HG03025 (cell line): ENCODE results near the gene MAP2K4.
A peak's percentile ranks its signal among the peaks of the same experiment; 100 is the strongest.

Source experiments
- ATAC-seq: cut with Tn5 transposase; IDR thresholded peaks from one replicate; pipeline ENCODE4 v1.9.1; 2021; ENCODE audit warnings: mild to moderate bottlenecking, moderate library complexity; ENCODE audit not compliant: unreplicated experiment, low FRiP score

MAP2K4 gene

GRCh38 chr17:12085076-12085949, 64.6 kb downstream of the MAP2K4 start:
- no peak for ATAC-seq

DNA sequence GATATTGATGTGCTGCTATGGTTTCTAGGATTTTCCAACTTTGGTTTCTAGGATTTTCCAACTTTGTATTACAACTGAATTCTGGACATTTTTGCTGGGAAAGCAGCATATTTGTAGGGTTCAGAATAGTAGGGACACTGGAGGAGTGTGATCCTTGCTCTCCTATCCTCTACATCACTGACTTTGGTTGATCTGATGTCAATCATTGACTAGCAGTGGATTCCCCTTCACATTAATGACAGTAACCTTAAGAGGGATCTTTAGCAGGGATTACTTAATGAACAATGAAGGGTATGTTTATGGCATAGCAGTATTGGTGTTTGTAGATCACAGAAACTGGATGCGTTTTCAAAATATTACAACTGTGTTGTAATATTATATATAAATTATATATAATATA, 67.4 kb downstream of the MAP2K4 start:
- no peak for ATAC-seq

DNA sequence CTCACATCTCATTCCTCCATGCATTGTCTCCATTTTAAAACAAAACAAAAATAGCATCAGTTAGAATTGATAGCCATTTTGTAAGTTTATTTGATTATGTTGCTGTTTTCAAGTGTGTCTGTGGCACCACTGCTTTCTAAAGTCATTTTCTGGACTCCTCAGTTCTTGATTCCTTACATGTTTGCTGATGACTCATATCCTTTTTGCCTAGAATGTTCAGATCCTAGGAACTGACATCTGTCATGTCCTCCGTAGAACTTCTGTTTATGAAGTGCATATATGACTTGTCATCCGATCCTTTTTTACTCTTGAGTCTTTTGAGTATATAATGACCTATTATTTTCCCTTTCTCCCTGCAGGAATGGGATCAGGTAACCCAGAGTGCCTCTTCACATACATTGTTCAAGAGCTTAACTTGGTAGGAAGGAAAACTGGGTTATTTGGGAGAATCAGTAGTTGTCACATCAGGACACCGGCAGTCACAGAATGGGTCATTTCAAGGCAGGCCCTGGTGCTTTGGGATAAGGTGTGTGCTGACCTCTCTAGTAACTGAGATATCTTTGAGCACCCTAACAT, 69.2 kb downstream of the MAP2K4 start:
- no peak for ATAC-seq

- ATAC-seq, result no peak
These were observed 73.7 kb downstream of the MAP2K4 start for GRCh38 chr17:12094336-12094735.

DNA sequence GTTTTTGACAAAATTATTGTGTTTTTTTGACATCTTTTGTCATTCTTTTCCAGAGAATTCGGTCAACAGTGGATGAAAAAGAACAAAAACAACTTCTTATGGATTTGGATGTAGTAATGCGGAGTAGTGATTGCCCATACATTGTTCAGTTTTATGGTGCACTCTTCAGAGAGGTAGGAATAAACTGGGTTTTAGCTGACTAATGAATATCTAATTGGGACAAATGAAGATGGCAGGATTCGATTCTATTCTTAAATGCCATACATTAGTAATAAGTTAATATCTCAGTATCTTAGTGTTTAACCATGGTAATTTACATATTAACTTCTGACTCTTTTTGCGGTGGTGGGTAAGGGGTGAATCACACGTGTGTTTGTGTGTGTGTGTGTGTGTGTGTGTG, 74.8 kb downstream of the MAP2K4 start:
- ATAC-seq, result no peak

DNA sequence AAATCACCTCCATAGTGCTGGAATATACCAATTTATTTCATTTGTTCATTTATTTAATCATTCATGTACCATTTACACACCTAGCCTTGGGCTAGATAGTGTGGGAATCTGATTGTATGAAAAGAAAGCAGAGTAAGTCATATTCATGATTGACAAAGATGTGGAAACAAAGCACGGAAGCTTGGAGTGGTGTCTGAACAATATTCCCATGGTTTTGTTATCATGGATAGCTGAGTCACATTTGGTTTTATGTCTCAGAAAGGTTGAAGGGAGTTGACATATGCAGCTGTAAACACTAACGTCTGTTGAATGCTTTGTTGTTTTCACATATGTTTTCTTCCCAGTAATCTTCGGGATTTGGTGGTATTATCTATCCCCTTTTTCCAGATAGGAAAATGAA, 76.6 kb downstream of the MAP2K4 start:
- ATAC-seq, result no peak

DNA sequence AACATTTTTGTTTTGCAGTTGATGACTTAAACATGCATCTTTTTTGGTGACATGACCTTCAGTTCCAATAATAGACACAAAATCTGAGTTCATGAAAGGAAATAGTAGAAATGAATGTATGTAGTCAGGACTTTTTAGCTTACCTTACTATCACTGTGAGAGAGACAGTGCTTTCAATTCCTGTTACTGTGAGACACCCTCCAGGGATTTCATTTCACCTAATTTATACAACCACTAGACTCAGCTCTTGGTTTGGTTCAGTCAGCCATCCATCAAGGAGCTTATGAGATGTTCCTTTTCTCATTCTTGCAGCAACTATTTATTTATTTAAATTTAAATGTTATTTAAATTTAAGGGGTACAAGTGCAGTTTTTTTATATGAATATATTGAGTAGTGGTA, 77.9 kb downstream of the MAP2K4 start:
- ATAC-seq, result peak; percentile 71

GRCh38 chr17:12099412-12099811, 78.7 kb downstream of the MAP2K4 start:
- ATAC-seq, result no peak

GRCh38 chr17:12104831-12105230, 84.2 kb downstream of the MAP2K4 start:
- ATAC-seq, result no peak

- ATAC-seq, result no peak
These were observed 87.2 kb downstream of the MAP2K4 start for GRCh38 chr17:12107905-12108304.

- no peak for ATAC-seq
These were observed 90.2 kb downstream of the MAP2K4 start for GRCh38 chr17:12110906-12111305.

DNA sequence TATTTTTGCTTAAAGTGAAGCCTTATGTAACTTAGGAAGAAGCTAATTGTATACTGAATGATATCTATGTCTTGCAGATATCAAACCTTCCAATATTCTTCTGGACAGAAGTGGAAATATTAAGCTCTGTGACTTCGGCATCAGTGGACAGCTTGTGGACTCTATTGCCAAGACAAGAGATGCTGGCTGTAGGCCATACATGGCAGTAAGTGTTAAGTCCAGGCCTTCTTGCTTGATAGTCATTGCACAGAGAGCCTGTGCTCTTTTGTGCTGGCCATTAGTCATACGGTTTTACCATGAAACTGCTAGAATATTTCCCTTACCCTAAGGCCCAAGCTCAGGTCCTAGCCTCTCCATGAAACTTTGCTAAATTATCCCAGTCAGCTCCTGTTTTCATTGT, 92.5 kb downstream of the MAP2K4 start:
- no peak for ATAC-seq

DNA sequence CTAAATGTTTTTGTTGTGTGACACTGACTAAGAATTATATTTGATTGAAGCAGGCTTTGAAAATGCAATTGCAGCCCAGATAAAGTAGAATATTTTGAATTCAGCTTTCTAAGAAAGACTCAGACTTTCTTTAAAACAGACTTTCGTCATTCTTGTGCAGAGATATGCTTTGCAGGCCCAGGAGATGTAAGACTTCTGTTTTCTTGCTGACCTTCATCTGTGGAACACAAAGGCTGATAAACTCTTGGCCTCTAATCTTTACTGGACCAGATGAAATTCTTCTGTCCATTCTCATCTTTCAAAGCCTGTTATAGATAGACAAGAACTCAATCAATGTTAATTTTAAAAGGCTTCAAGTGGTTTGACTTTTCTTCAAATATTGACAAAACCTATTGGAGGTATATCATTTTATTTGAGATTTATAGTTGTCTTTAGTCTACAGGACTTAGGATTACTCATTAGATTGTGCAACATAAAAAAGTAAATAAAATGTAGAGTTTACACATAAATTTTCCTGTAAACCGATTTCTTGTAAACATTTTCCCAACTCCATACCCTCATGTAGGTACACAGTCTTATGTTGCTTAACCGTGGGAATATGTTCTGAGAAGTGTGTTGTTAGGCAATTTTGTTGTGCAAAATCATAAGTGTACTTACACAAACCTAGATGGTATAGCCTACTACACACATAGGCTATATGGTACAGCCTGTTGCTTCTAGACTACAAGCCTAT, 94.2 kb downstream of the MAP2K4 start:
- ATAC-seq, result no peak

- ATAC-seq, result no peak
These were observed 95.5 kb downstream of the MAP2K4 start for GRCh38 chr17:12116143-12116542.

- no peak for ATAC-seq
These were observed 97.9 kb downstream of the MAP2K4 start for GRCh38 chr17:12118617-12119016.

GRCh38 chr17:12122075-12122474, 101.4 kb downstream of the MAP2K4 start:
- no peak for ATAC-seq

GRCh38 chr17:12127177-12127576, 106.5 kb downstream of the MAP2K4 start:
- ATAC-seq, result no peak

DNA sequence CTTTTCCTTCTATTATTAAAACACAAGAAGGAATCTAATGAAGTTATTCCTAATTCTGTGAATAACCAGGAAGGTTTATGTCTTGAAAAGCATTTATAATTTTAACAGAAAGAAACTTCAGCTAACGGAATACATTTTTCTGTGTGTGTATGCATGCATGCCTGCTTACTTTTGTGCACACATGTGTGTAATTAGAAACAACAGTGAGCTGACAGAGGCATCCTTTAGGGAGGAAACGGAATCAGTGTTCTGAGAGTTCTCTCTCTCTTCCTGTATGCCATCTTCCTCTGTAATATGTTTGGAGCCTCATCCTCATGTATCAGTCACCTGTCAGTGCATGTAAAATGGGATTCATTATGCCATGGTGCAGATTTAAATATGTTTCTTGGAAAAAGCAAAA, 107.0 kb downstream of the MAP2K4 start:
- no peak for ATAC-seq

DNA sequence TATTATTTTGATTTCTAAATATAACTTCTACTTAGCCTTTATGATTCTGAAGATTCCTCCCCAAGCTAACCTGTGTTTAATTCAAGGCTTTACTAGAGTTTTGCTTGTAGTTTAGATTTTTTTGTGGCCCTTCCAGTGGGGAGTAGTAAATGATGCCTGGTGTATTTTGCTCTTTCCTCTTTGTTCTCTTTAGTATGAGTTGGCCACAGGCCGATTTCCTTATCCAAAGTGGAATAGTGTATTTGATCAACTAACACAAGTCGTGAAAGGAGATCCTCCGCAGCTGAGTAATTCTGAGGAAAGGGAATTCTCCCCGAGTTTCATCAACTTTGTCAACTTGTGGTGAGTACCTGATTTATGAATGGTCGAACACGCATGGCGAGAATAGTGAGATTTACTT, 108.3 kb downstream of the MAP2K4 start:
- ATAC-seq, result no peak

DNA sequence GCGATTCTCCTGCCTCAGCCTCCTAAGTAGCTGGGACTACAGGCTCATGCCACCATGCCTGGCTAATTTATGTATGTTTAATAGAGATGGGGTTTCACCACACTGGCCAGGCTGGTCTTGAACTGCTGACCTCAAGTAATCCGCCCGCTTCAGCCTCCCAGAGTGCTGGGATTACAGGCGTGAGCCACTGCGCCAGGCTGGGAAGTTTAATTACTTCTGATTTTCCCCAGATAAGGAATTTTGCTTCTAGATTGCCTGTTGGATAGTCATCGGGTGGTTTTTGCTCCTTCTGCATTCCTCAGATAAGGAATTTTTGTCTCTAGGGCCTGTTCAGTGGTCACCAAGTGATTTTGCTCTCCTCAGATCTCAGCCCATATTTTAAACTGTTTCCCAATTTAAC, 112.5 kb downstream of the MAP2K4 start:
- ATAC-seq, result no peak

DNA sequence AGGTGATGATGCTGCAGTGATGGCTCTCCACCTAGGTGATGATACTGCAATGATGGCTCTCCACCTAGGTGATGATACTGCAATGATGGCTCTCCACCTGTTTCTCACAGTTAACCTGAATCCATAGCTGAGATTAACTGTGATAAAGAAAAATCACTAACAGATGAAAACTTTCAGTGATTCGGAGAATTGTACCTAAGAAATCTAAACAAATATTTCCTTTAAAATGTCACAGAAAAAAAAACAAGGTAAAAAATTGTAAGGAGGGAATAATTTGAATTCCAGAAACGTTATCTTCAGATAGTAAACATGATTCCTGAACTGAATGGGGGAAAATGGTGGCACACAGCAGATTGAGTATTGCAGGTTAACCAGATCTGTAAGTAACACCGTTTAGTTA, 113.4 kb downstream of the MAP2K4 start:
- ATAC-seq, result no peak

DNA sequence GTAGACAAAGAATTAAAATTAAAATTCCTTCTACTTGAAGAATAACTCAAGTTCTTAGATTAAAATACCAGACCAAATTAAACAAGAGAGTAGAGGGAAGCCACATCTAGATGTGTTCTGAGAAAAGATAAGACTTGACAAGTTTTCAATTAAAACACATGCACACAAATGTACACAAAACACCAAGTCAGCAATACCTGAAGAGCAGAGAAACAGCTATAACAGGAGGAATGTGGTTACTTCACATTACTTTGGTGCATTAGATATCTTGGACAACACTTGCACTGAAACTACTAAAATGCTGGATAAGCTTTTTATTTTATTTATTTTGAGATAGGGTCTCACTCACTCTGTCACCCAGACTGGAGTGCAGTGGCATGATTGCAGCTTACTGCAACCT, 113.9 kb downstream of the MAP2K4 start:
- no peak for ATAC-seq
